A673 (cell line): ENCODE results near the gene MASP1. TPM values are rescaled to one million over a fixed set of nuclear protein-coding genes. Genes with fewer than 3 reads are reported as not detected.
A peak's percentile ranks its signal among the peaks of the same experiment; 100 is the strongest.

Experiments used
- BruUV-seq: library from RNA; stranded (reverse); fragments of 400-500 nt; replicated peaks from 2 replicates; lab custom pipeline; 2021; lab: Mats Ljungman, UMichigan
- CTCF ChIA-PET: fragments of 300-600 bp; sonication (Branson Sonifier 250); formaldehyde crosslinking; loops from one replicate; lab custom pipeline; 2022; ENCODE audit warnings: antibody characterized with exemption; lab: Charles Lee
- POLR2A ChIA-PET: fragments of 300-600 bp; sonication (Branson Sonifier 250); formaldehyde crosslinking; loops from one replicate; lab custom pipeline; 2022; ENCODE audit warnings: antibody characterized with exemption; ENCODE audit not compliant: low non-redundant PET; lab: Charles Lee
- DNase-seq: peaks from one replicate; pipeline ENCODE4 v3.0.0-alpha.2; 2015; ENCODE audit warnings: low spot score
- H3K27ac ChIP-seq: fragments of 200-600 bp; sonication (generic); 2 replicates; pipeline ENCODE4 v1.5.1; 2016; ENCODE audit warnings: mixed run types, low read depth, mild to moderate bottlenecking, mixed read lengths, antibody characterized with exemption, low read length; ENCODE audit not compliant: poor library complexity, severe bottlenecking
- H3K27me3 ChIP-seq: fragments of 200-600 bp; sonication (generic); replicated peaks from 2 replicates; pipeline ENCODE4 v1.6.1; 2017; ENCODE audit warnings: mixed run types, low read depth, mild to moderate bottlenecking, mixed read lengths, antibody characterized with exemption, low read length; ENCODE audit not compliant: insufficient read depth, poor library complexity
- H3K36me3 ChIP-seq: fragments of 200-600 bp; sonication (generic); 2 replicates; pipeline ENCODE4 v1.6.1; 2016; ENCODE audit warnings: mixed run types, mild to moderate bottlenecking, mixed read lengths, antibody characterized with exemption, low read length; ENCODE audit not compliant: insufficient read depth, poor library complexity, severe bottlenecking
- H3K4me1 ChIP-seq: fragments of 200-600 bp; sonication (generic); 2 replicates; pipeline ENCODE4 v1.6.1; 2017; ENCODE audit warnings: mixed run types, mild to moderate bottlenecking, mixed read lengths, antibody characterized with exemption, low read length; ENCODE audit not compliant: insufficient read depth, poor library complexity, severe bottlenecking
- H3K4me3 ChIP-seq: fragments of 200-600 bp; sonication (generic); 2 replicates; pipeline ENCODE4 v1.5.1; 2016; ENCODE audit warnings: low read depth, mixed run types, mild to moderate bottlenecking, mixed read lengths, low read length; ENCODE audit not compliant: poor library complexity, severe bottlenecking
- H3K9me3 ChIP-seq: fragments of 200-600 bp; sonication (generic); 2 replicates; pipeline ENCODE4 v1.6.1; 2016; ENCODE audit warnings: mixed run types, low read depth, mild to moderate bottlenecking, mixed read lengths, antibody characterized with exemption, low read length; ENCODE audit not compliant: poor library complexity, severe bottlenecking
- CTCF ChIP-seq: fragments of 300-800, 200-600 bp; sonication (generic); conservative IDR thresholded peaks from 2 replicates; pipeline ENCODE4 v1.5.1; 2017; ENCODE audit warnings: low read depth, mild to moderate bottlenecking, antibody characterized with exemption, low read length, moderate library complexity, mixed read lengths
- EZH2 ChIP-seq: fragments of 200-600 bp; sonication (generic); IDR thresholded peaks from 2 replicates; pipeline ENCODE4 v1.6.1; 2017; ENCODE audit warnings: borderline replicate concordance, low read depth, mild to moderate bottlenecking, mixed read lengths, antibody characterized with exemption, low read length; ENCODE audit not compliant: poor library complexity, severe bottlenecking
- intact Hi-C: fragments of 100-400 bp; cut with micrococcal nuclease; formaldehyde crosslinking; loops from one replicate; pipeline ENCODE4 v1.10.0; 2022; ENCODE audit not compliant: unreplicated experiment
- total RNA-seq: library from RNA; stranded (reverse); gene quantifications from 2 replicates; pipeline ENCODE4 v1.2.3, GENCODE V29; 2021

The MASP1 gene
- total RNA-seq, 1 experiment from 2014 or later: not detected

- TF ChIP-seq CTCF (no peak), EZH2 (no peak)
Observed at GRCh38 chr3:187276397-187277128, 15.0 kb downstream of the MASP1 start.

GRCh38 chr3:187274977-187275338, 16.6 kb downstream of the MASP1 start:
- TF ChIP-seq CTCF (no peak), EZH2 (no peak)
- no TSS peak for BruUV-seq
- no peaks in the 10 kb centered on the region for H3K27me3 ChIP-seq
- peak; percentile 66 for DNase-seq
- intact Hi-C loops: no loop called here
- no peak overlapping the region for H3K4me3 ChIP-seq
- no peaks in the 10 kb centered on the region for H3K36me3 ChIP-seq
- H3K9me3 ChIP-seq: peaks cover under 1% of the 10 kb centered on the region
- CTCF ChIA-PET: interaction anchor here (0.6 kb wide), 1 partner anchor 120 kb away, joined by 3 read pairs; no protein-coding TSS in a partner anchor
- H3K4me1 ChIP-seq: peaks cover 5% of the 10 kb centered on the region
- POLR2A ChIA-PET: no interaction called here
- H3K27ac ChIP-seq: no peak overlapping the region

More at GRCh38 chr3:187276397-187277128, 15.0 kb downstream of the MASP1 start:
- Histone ChIP-seq H3K4me1 (peaks cover 5% of the 10 kb centered on the region), H3K4me3 (no peak overlapping the region), H3K36me3 (no peaks in the 10 kb centered on the region), H3K9me3 (no peaks in the 10 kb centered on the region), H3K27me3 (no peaks in the 10 kb centered on the region), H3K27ac (no peak overlapping the region)
- intact Hi-C loops: no loop called here
- ChIA-PET POLR2A (no interaction called here), CTCF (no interaction called here)
- DNase-seq: no peak
- BruUV-seq: no TSS peak

GRCh38 chr3:187274315-187274976, 17.1 kb downstream of the MASP1 start:
- Histone ChIP-seq H3K36me3 (no peaks in the 10 kb centered on the region), H3K4me3 (no peak overlapping the region), H3K9me3 (peaks cover 5% of the 10 kb centered on the region), H3K4me1 (peaks cover 5% of the 10 kb centered on the region), H3K27me3 (no peaks in the 10 kb centered on the region), H3K27ac (no peak overlapping the region)
- intact Hi-C loops: no loop called here
- CTCF ChIA-PET: no interaction called here
- no TSS peak for BruUV-seq
- no peak for DNase-seq
- POLR2A ChIA-PET: no interaction called here
- TF ChIP-seq EZH2 (no peak), CTCF (no peak)
